Measurements from ENCODE around the gene AP3B2.

DNA sequence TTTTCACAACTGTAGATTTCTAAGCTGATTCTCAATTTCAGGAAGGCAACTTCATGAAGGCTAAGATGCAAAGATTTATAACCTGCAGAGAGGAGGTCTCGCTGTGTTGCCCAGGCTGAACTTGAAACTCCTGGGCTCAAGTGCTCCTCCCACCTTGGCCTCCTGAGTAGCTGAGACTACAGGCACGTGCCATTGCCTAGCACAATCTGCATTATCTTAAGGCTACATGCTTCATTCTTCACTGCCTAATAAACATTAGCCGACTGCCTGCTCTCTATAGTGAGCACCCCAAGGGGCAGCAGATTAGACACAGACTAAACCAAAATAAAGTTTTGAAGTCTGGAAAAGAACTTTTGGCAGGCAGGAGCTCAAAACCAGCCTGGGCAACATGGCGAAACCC is 79.6 kb downstream of the AP3B2 start:
- TF ChIP-seq, protein P1, sequence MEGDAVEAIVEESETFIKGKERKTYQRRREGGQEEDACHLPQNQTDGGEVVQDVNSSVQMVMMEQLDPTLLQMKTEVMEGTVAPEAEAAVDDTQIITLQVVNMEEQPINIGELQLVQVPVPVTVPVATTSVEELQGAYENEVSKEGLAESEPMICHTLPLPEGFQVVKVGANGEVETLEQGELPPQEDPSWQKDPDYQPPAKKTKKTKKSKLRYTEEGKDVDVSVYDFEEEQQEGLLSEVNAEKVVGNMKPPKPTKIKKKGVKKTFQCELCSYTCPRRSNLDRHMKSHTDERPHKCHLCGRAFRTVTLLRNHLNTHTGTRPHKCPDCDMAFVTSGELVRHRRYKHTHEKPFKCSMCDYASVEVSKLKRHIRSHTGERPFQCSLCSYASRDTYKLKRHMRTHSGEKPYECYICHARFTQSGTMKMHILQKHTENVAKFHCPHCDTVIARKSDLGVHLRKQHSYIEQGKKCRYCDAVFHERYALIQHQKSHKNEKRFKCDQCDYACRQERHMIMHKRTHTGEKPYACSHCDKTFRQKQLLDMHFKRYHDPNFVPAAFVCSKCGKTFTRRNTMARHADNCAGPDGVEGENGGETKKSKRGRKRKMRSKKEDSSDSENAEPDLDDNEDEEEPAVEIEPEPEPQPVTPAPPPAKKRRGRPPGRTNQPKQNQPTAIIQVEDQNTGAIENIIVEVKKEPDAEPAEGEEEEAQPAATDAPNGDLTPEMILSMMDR (IDR thresholded peaks at IDR 0.05 in 8 of 11, conservative IDR thresholded peaks at IDR 0.05 in 3 of 11), result no peak
- no peak for TF ChIP-seq POLR2A (IDR thresholded peaks at IDR 0.05)
- TF ChIP-seq POLR2AphosphoS5 (IDR thresholded peaks at IDR 0.05), result no peak

Measured in spleen (tissue), 7 donors.